Muscle of arm (tissue), 14 donors: ENCODE results near the gene C16orf74. TPM values are rescaled to one million over a fixed set of nuclear protein-coding genes. Genes with fewer than 3 reads are reported as not detected.
A peak's percentile ranks its signal among the peaks of the same experiment; 100 is the strongest.

ENCODE experiments used
- DNase-seq: peaks from one replicate; pipeline ENCODE4 v3.0.0-alpha.2; 2013
- long read RNA-seq, 11 donors: transcript quantifications; one replicate each; lab custom pipeline, GENCODE V29; 2026
- polyA plus RNA-seq, 12 donors: library from polyadenylated mRNA; unstranded; fragments of 120-200 nt; gene quantifications; one replicate each; pipeline ENCODE4 v1.2.1, GENCODE V29; 2013; ENCODE audit not compliant: insufficient read length in 12 of 12

Gene C16orf74
- 10 to 100 TPM in 1 of 12 donors, 1 to 10 TPM in 4, under 1 TPM in 5, not detected in 2; 0.48 to 10.1 (median 1.1) TPM for polyA plus RNA-seq
- long read RNA-seq, donor 1, transcript C16orf74-203 (4 exons, 744 nt): major isoform, 6 of 8 reads
- long read RNA-seq, donor 1, partial matches to known transcripts: 0 of 8 reads
- long read RNA-seq, donor 1, other reads (novel, unspliced or antisense): 0 of 8 reads
- long read RNA-seq, donor 2, partial matches to known transcripts: 0 of 1 reads
- long read RNA-seq, donor 2, other reads (novel, unspliced or antisense): 0 of 1 reads
- long read RNA-seq, donor 3, partial matches to known transcripts: 0 of 1 reads
- long read RNA-seq, donor 3, other reads (novel, unspliced or antisense): 0 of 1 reads
- long read RNA-seq, donor 4: 0 reads
- long read RNA-seq, donor 5, partial matches to known transcripts: 0 of 1 reads
- long read RNA-seq, donor 5, other reads (novel, unspliced or antisense): 0 of 1 reads
- long read RNA-seq, donor 6, partial matches to known transcripts: 0 of 1 reads
- long read RNA-seq, donor 6, other reads (novel, unspliced or antisense): 0 of 1 reads
- long read RNA-seq, donor 7: 0 reads
- long read RNA-seq, donor 8: 0 reads
- long read RNA-seq, donor 9, partial matches to known transcripts: 0 of 1 reads
- long read RNA-seq, donor 9, other reads (novel, unspliced or antisense): 0 of 1 reads
- long read RNA-seq, donor 10, partial matches to known transcripts: 843 of 870 reads
- long read RNA-seq, donor 10, other reads (novel, unspliced or antisense): 27 of 870 reads
- long read RNA-seq, donor 11, partial matches to known transcripts: 0 of 1 reads
- long read RNA-seq, donor 11, other reads (novel, unspliced or antisense): 0 of 1 reads

DNA sequence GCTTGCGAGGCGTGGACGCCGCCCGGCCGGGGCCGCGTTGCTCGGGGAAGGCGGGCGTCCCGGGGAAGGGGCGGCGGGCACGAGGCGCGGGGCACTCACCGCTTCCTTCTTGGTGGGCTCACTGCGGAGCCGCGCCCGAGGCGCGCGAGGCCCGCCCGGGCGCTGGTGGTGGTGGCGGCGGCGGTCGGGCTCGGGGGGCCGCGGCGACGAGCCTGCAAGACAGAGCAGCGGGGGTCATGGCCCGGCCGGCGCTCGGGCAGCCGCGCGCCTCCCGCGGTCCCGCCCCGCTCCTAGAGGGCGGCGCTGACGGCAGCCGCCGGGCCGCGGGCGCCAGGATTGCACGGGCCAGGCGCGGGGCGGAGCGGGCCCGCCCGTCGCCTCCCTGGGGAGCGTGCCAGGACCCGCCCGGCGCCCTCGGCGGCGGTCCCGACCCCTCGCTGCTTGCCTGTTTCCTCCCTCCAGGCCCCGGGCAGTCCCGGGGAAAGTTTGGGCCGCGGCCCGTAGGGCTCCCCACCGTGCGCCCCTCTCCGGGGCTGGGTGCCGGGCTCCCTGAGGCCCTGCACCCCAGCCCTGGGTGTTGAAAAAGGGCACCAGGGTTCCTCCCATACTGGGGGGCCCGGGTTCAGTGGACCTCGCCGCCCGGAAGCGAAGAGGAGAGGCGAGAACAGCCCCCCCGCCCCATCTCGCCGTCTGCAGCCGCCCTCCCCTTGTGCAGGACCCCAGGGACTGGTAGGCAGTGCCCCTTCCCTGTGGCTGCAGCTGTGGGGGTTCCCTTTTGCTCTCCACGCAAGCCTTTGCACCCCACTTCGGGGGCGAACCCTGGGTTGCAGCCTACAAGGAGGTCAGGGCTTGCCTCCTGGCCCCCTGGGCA is at the start of gene C16orf74:
TSS of gene C16orf74 (minus strand) at position 270 of the 871 bp plus-strand sequence. CDS start 15,879 bp downstream, outside the sequence.
- no peak for DNase-seq

DNA sequence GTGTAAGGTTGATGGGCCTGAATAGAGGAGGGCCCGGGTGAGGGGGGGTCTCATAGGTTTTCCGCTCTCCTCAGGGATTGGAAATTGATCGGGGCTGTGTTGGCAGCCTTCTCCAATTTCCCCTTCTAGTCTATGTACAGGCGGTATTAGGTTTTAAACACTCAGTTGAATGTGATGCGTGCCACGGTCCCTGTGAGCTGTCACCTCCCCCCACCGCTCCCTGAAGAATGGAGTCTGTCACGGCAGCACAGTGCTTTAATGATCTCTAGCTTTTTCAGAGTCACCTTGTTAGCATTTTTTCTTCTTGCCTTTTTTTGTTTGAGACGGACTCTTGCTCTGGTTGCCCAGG is 49.4 kb upstream of the C16orf74 start:
- DNase-seq: no peak

DNA sequence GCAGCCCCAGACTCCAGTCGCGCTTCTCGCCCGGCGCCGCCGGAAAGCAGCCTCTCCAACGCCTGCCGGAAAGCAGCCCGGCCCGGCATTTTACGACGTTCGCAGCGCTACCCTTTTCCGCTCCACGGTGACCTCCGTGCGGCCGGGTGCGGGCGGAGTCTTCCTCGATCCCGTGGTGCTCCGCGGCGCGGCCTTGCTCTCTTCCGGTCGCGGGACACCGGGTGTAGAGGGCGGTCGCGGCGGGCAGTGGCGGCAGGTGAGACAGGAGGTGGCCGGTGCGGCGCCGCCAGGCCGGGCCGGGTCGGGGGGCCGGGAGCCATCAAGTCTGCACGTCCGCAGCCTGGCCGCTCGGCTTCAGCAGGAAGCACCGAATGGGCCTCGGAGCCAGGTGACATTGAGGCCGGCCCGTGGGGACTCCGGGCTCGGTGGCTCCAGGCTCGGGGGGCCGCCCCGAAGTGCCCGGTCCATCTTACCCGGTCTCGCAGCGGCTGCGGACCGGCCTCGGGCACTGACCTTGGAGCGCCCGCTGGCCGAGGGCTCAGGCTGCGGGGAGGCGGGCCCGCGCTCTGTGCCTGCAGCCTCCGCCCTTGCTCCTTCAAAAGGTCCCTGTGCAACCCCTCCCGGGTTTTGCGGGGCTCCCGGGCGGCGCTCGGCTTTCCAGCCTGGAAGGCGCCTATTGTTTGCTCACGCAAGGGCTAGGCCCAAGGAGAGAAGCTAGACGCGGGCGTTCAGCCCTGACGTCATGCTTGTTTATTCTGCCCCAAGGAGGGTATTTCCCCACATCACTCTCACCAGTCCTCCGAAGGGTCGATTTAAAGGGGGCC is 48.8 kb upstream of the C16orf74 start, which contains the start of the genes COX4I1 and EMC8:
TSS of gene COX4I1 (plus strand) at position 199 of the 824 bp plus-strand sequence. CDS start 1,511 bp downstream, outside the sequence.
TSS of gene EMC8 (minus strand) at position 48 of the 824 bp plus-strand sequence. CDS start 249 bp downstream, outside the sequence.
- DNase-seq: peak; percentile 93

DNA sequence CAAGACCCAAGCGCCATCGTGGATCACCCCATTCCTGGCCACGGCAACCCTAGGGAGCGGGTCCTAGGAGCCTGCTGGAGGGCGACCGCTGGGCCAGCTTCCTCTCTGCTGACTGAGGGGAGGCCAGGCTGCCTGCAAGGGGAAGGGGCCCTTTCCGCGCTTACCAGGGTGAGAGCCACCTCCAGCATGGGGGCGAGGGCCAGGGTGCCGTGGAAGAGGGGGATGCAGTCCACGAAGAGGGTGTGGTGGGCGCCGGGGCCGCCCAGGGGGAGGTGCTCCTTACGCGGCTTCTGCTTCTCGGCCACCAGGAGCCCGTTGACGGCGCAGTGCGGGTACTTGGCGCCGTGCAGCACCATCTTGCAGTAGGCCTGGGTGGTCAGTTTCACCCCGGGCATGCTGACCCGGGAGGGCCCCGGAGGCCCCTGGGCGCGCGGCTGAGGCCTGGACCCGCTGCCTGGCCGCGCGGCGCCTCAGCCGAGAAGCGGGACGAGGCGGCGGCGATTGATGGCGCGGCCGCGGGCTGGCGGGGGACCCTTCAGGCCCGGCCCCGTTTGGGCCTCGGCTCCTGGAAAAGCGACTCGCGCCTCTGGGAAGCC is 48.1 kb upstream of the C16orf74 start:
- DNase-seq: peak; percentile 13

DNA sequence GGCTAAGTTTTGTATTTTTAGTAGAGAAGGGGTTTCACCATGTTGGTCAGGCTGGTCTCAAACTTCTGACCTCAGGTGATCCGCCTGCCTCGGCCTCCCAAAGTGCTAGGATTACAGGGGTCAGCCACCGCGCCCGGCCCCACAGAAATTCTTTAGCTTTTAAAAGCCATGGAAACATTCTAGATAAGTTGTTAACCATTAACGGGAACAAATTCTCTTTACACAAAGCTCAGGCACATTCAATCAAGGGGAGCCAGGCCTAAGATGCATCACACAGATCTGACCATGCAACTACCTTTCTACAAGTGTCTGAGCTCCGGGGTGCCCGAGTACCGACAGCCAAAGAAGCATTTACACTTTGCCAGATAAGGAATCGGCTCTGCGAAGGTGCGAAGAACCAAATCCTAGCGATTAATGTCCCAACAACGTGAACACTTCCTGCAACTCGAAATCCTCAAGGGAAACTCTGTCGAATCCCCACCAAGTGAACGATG is 47.4 kb upstream of the C16orf74 start:
- DNase-seq: no peak

DNA sequence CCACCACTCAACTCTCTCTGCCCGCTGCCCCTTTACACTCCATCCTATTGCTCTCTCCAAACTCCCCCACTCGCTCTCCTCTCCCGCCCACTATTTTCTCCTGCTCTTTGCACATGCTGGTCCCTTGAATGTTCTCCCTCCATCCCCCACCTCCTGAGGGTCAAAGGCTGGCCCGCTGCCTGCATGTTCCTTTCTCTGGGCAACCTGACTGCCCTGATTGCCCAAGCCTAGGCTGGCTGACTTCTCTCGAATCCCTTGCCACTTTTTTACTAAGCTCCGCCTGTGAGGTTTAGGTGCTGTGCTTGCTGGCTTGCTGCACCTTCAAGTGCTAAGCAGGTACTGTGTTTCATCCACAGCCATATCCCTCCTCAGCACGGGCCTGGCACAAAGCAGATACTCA is 45.7 kb upstream of the C16orf74 start:
- DNase-seq: no peak

DNA sequence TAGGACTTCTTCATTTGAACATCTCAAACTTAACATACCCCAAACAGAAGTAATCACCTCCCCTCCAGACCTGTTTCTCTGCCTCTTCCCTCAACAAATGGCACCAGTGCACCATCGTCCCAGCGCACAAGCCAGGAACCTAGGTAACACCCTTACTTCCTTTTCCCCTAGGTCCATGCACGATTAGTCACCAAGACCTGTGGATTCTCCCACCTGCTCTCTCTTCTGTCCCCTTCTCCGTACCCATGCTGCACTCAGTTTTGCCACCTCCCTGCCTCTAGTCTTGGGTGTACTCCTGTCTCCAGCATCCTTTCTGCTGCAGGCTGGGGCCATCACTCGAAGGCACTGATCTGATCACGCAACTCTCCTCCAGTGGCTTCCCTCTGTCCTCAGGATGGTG is 45.3 kb upstream of the C16orf74 start:
- DNase-seq: no peak

DNA sequence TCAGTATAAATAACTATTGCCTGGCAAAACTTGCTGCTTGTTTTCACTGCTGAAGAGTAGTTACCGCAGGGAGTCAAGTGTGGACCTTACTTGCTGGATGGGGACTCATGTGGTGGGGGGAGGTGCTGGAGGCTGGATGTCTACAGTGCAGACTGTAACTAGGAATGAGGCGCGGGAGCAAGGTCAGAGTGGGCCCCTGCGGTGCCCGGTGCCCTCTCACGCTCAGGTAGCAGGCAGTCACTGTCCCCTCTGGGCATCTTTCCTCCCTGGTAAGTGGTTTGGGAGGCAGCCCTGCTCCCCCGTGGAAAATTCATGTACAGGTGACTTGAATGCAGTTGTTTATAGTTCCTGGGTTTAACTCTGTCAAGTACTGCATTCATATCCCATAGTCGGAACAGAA is 43.8 kb upstream of the C16orf74 start:
- DNase-seq: no peak

DNA sequence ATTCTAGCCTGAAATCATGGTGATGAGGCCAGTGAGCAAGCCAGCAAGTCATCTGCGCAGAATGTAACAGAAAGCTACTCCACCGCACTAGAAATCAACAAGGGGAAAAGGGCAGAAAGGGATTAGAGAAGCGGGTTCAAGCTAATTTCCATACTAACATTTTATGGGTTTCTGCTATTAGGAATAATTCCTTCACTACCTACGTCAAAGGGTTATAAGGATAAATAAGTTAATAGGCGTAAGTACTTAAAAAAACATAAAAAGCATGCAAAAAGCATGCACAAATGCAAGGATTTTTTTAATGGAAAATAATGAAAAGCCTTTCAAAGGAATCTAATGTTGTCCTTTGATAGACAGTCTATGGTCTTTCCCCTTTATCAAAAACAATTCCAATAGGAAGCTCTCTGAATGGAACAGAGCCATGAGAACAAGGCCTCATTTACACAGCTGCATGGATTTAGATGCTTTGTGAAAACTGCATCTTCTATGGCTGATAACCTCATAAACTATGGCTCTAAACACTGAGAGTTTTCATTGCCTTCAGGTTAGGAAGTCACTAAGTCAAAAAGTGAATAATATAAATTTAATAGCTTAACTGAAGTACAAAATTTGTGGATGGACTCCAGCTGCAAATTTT is 42.9 kb upstream of the C16orf74 start:
- DNase-seq: no peak

DNA sequence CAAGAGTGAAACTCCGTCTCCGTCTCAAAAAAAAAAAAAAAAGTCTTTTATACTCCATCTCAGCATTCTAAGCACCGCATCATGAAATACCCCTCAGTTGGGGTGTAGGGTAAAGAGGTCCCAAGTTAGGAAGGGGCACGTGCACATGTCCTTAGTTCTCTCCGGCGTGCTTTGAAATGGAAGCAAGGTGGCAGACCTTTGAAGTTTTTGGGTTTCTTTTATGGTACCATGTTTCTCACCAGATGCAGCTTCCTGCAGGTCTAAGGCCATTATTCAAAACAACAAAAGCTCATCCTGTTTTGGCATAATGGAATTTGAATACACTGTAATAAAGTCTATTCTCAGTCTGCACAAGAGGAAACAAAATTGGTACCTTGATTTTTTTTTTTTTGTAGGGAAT is 38.9 kb upstream of the C16orf74 start:
- DNase-seq: no peak

DNA sequence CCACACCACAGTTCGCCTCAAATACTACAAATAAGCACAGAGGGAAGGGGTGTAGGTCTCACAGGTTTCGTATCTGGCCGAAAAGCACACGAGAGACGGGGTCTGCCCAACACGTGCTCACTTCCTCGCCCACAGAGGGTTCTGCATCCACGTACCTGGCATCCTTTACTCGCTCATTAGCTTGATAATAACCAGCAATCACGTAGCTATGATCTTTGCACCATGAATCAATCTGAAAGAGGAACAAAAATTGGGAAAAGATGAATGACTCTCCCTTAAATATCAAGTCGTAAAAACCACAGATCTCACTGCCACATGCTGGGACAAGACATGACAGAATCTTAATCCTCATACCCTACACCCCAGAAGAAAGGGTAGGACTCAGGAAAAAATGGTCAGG is 37.9 kb upstream of the C16orf74 start:
- DNase-seq: no peak

DNA sequence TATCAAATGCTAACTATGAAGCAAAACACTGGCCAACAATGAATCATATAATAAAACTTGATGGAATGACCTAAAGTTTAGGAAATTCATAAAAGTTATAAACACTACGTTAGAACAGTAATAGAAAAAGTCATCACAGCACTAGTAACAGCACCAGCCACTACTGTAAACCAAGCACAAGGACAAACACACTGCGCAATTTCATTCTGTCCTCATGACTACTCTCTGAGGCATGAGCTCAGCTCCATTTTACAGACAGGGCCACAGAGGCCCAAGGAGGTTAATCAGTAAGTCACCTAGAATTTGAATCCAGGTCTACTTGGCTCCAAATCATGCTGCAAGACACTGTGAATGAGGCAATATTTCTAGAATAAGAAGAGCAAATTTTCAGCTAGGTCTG is 35.0 kb upstream of the C16orf74 start:
- DNase-seq: no peak

DNA sequence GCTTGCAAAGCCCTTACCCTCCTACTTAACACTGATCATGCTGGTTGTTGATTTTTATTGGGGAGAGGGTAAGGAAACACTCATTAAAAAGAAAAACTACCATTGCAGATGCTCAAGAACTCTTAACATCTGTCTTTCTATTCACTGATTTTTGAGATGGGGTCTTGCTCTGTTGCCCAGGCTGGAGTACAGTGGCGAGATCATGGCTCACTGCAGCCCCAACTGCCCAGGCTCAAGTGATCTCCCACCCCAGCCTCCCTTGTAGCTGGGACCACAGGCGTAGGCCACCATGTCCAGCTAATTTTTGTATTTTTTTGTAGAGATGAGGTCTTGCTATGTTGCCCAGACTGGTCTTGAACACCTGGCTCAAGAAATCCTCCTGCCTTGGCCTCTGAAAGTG is 33.9 kb upstream of the C16orf74 start:
- DNase-seq: no peak

DNA sequence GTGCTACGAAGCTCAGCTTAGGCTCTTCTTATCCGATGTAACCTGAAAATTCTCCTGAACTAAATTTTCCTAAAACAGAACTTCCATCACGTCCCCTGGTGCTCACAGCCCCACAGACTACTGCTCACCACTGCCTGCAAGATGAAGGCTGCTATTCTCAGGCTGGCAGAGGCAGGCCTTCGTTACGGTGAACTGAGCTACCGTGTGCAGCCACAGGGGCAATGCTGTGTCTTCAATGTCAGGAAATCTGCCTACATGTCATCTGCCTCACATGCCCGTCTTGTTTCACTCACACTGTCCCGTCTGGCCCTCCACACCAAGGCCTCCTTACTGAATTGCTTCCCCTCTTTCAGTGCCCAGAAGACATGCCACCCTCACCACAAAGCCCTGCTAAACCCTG is 32.5 kb upstream of the C16orf74 start:
- DNase-seq: no peak

DNA sequence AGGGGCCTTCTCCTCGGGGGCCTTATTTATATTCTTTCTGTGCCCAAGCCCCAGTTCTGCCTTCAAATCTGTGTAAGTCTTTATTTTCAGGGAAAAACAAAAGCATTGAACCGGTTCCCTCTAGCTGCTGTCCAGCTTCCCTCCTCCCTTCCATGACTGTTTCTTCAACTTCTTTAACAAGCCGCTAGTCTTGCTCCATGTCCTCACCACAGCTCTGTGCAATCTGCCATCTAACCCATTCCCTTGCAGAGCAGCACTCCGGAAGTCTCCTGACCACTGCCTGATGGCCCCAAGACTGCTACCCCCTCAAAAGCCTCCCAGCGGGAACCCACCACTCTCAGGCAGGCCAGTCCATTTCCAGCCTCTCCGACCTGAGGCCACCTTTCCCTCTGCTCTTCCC is 31.6 kb upstream of the C16orf74 start:
- DNase-seq: no peak

DNA sequence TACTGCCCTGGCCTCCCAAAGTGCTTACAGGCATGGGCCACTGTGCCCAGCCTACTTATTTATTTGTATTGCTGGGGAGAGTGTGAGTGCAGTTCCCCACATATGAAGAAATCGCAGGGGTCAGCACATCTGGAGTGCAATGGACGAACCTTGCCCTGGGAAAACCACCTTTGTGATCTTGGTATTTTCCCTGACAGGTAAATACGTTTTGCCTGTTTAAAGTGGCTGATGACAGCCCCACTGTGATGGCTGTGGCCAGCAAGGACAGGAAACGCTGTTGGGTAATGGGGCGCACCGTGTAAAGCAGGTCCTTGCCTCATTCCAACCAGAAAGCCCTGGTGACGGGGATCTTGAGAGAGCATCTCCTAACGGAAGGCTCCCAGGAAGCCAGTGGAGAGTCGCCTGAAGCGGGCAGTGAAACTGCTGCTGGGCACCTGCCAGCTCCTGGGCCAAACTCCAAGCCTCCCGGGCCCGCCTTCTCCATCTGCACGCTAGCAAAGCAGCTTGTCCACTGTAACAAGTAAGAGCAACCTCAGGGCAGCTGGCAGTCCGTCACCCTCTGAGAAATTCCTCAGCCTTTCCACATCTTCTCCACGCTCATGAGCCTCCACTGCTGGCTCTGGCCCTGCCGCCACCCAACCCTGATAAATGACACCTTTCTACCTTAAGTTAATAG is 30.9 kb upstream of the C16orf74 start:
- DNase-seq: no peak

DNA sequence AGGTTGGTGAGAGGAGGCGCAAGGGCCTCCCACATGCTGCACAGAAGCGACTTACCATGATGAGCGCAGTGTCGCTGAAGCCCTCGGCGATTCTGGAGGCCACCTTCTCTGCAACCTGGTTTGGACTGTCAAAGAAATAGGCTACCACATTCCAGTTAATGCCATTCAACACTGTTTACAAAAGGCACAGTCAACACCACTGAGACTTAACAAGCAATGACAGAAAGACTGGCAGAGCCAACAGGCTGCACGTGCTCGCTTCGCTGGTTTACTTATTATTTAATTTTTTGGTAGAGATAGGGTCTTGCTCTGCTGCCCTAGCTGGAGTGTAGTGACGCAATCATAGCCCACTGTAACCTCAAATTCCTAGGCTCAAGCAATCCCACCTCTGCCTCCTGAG is 30.3 kb upstream of the C16orf74 start:
- no peak for DNase-seq

DNA sequence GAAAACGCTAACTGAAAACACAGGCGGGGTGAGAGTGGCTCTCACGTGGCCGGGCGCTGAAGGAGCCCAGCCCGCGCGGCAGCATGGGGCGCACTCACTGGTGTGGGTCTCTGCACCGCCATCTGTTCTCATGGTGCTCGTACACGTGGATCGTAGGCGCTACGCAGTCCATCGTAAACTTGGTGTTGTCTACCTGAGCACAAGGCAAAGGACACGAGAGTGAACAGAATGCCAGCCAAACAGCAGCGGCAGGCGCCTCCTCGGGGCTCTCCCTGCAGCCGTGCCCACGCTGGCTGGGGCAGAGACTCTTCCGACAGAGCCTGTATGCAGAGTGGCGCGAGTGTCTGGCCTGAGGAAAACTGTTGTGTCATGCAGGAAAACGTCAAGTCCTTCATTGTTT is 29.4 kb upstream of the C16orf74 start:
- no peak for DNase-seq

DNA sequence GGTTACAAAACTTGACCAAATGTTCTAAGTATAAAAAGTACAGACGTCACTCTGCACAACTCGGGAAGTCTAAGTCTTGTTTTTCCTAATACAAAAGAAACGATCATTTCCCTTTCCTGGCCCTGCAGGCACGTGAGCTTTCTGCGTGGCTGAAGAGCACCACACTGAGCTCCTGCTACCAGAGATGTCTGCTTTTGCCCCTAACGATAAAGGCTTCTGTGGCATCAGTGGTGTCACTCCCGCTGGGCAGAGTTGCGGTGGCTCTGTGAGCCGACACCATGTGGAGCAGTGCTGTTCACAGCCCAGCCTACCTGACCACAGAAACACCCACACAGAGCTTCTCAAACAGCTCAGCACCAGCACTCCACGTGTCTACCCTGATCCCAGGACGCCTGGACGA is 28.0 kb upstream of the C16orf74 start:
- DNase-seq: no peak
